ENCODE results near the gene NSUN4. TPM values are rescaled to one million over a fixed set of nuclear protein-coding genes. Genes with fewer than 3 reads are reported as not detected.

The NSUN4 gene
- total RNA-seq, result 18.9 and 22.3 TPM in 2 replicates

DNA sequence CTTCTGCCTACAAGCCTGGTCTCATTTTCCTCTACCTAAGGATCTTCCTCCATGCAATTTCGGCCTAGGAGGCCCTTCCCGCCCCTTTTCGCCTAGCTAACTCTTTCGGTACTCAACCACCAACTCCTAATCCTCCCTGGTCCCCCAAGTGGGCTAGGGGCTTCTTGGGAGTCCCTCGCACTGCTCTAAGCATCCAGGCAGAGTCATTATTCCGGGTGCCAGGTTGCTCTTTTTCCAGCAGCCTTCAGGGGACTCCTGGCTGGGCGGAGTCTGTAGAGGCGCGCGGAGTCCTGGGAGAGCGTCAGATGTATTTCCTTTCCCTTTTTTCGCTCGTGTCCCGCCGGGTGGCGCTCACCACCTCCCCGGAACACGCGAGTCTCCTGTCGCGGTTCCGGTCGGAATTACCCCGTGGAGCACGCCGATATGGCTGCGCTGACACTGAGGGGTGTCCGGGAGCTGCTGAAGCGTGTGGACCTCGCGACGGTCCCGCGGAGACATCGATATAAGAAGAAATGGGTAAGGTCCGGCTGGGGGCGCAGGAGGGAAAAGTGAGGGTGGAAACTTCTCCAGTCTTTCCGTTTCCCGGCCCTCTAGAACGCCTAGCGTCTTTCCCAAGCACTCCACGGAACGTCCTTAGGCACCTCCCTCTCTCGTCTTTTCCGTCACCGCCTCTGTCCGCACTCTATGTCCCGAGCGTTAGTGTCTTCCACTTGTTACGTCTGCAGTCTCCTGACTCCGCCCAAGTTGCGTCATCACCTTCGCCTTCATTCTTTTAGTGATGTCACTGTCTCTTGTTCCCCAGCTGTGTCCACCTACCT is at the start of gene NSUN4:
Gene NSUN4, plus strand, starts transcription at position 404 of the 818 bp plus-strand sequence. Its CDS starts 20 bp downstream, at position 424.

GRCh38 chr1:46303038-46303871 is 37.4 kb upstream of the NSUN4 start, which contains the start of the genes LRRC41 and UQCRH:
TSS of gene LRRC41 (minus strand) at chr1:46303616. CDS start at chr1:46303322, 294 bp downstream.
TSS of gene UQCRH (plus strand) at chr1:46303698. CDS start at chr1:46303767, 69 bp downstream.

GRCh38 chr1:46394108-46394871 is 53.7 kb downstream of the NSUN4 start, which contains the start of gene FAAH:
TSS of gene FAAH (plus strand) at chr1:46394317. CDS start at chr1:46394349, 32 bp downstream.

Other genes with a start within 250 kb of the NSUN4 start
- gene PIK3R3, start 208.2 kb upstream of the NSUN4 start, total RNA-seq, result 1.0 and 3.3 TPM in 2 replicates
- 31.9 and 57.6 TPM in 2 replicates for gene TSPAN1, start 165.7 kb upstream of the NSUN4 start, total RNA-seq
- gene P3R3URF, start 164.3 kb upstream of the NSUN4 start, total RNA-seq, result not detected in 2 replicates
- gene POMGNT1, start 142.4 kb upstream of the NSUN4 start, total RNA-seq, result 97.0 and 112 TPM in 2 replicates
- gene LURAP1, start 137.5 kb upstream of the NSUN4 start, total RNA-seq, result 7.8 and 10.1 TPM in 2 replicates
- gene RAD54L, start 93.0 kb upstream of the NSUN4 start, total RNA-seq, result 3.1 and 7.3 TPM in 2 replicates
- gene LRRC41, start 37.2 kb upstream of the NSUN4 start, total RNA-seq, result 68.7 and 90.7 TPM in 2 replicates
- 487 and 601 TPM in 2 replicates for gene UQCRH, start 37.1 kb upstream of the NSUN4 start, total RNA-seq
- gene FAAH, start 53.5 kb downstream of the NSUN4 start, total RNA-seq, result 9.8 and 11.6 TPM in 2 replicates
- not detected in 2 replicates for gene DMBX1, start 149.0 kb downstream of the NSUN4 start, total RNA-seq
- gene KNCN, start 210.8 kb downstream of the NSUN4 start, total RNA-seq, result not detected in 2 replicates